Measurements from ENCODE around the gene AHCTF1.

DNA sequence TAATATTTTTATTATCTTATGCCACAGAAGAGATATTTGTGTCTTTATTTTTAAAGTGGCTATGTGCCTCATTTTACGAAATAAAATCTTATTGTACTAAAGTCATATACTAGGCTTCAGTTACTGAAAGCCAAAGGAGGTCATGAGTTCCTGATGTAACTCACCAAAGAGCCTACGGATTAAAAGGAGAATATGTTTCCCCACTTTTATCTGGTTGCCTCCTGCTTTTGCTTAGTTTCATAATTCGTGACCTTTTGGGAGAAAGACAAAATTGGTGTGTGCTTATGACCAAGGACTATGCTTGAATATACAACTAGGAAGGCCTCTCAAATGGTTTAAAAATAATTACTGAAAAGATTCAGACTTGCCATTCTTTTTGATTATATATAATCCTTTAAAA, 18.2 kb upstream of the AHCTF1 start:
- no peak for TF ChIP-seq POLR2AphosphoS5 (IDR thresholded peaks at IDR 0.05)
- TF ChIP-seq, protein P1, sequence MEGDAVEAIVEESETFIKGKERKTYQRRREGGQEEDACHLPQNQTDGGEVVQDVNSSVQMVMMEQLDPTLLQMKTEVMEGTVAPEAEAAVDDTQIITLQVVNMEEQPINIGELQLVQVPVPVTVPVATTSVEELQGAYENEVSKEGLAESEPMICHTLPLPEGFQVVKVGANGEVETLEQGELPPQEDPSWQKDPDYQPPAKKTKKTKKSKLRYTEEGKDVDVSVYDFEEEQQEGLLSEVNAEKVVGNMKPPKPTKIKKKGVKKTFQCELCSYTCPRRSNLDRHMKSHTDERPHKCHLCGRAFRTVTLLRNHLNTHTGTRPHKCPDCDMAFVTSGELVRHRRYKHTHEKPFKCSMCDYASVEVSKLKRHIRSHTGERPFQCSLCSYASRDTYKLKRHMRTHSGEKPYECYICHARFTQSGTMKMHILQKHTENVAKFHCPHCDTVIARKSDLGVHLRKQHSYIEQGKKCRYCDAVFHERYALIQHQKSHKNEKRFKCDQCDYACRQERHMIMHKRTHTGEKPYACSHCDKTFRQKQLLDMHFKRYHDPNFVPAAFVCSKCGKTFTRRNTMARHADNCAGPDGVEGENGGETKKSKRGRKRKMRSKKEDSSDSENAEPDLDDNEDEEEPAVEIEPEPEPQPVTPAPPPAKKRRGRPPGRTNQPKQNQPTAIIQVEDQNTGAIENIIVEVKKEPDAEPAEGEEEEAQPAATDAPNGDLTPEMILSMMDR (IDR thresholded peaks at IDR 0.05): no peak
- TF ChIP-seq POLR2A (IDR thresholded peaks at IDR 0.05): no peak

Data from suprapubic skin (tissue), 4 donors.